Activated CD4-positive, alpha-beta T cell treated with anti-CD3 and anti-CD28 coated beads, Interleukin-2, amount 50 U/mL, for 16 hours (primary cell): Measurements from ENCODE around the gene TRPM3.

Source experiments
- DNase-seq: peaks from one replicate; pipeline ENCODE4 v3.0.0-alpha.2; 2020

TRPM3 gene

GRCh38 chr9:70600506-70600905 is 520.9 kb downstream of the TRPM3 start:
- no peak for DNase-seq

GRCh38 chr9:70597886-70598285 is 523.5 kb downstream of the TRPM3 start:
- DNase-seq = no peak

- DNase-seq = no peak
These were observed 526.2 kb downstream of the TRPM3 start for GRCh38 chr9:70595211-70595610.

GRCh38 chr9:70594386-70594944 is 527.0 kb downstream of the TRPM3 start:
- no peak for DNase-seq

GRCh38 chr9:70593241-70593640 is 528.2 kb downstream of the TRPM3 start:
- no peak for DNase-seq

GRCh38 chr9:70590315-70590677 is 531.1 kb downstream of the TRPM3 start:
- DNase-seq = no peak

GRCh38 chr9:70589571-70590314 is 531.7 kb downstream of the TRPM3 start:
- DNase-seq = no peak

- no peak for DNase-seq
These were observed 532.4 kb downstream of the TRPM3 start for GRCh38 chr9:70588999-70589398.

GRCh38 chr9:70588381-70588780 is 533.0 kb downstream of the TRPM3 start:
- no peak for DNase-seq

GRCh38 chr9:70587201-70587600 is 534.2 kb downstream of the TRPM3 start:
- no peak for DNase-seq

GRCh38 chr9:70586476-70586875 is 534.9 kb downstream of the TRPM3 start:
- DNase-seq = no peak

- DNase-seq = no peak
These were observed 539.5 kb downstream of the TRPM3 start for GRCh38 chr9:70581955-70582350.

GRCh38 chr9:70581214-70581954 is 540.0 kb downstream of the TRPM3 start:
- no peak for DNase-seq

GRCh38 chr9:70580606-70581195 is 540.7 kb downstream of the TRPM3 start:
- no peak for DNase-seq

- no peak for DNase-seq
These were observed 541.7 kb downstream of the TRPM3 start for GRCh38 chr9:70579686-70580085.

- DNase-seq = no peak
These were observed 542.7 kb downstream of the TRPM3 start for GRCh38 chr9:70578720-70579119.

- no peak for DNase-seq
These were observed 543.8 kb downstream of the TRPM3 start for GRCh38 chr9:70577671-70578070.

GRCh38 chr9:70576116-70576515 is 545.3 kb downstream of the TRPM3 start:
- no peak for DNase-seq

GRCh38 chr9:70574151-70574837 is 547.1 kb downstream of the TRPM3 start:
- no peak for DNase-seq

- no peak for DNase-seq
These were observed 548.1 kb downstream of the TRPM3 start for GRCh38 chr9:70573308-70573707.

- no peak for DNase-seq
These were observed 550.2 kb downstream of the TRPM3 start for GRCh38 chr9:70571258-70571657.

GRCh38 chr9:70569791-70570190 is 551.6 kb downstream of the TRPM3 start:
- no peak for DNase-seq

- DNase-seq = no peak
These were observed 552.2 kb downstream of the TRPM3 start for GRCh38 chr9:70569070-70569772.
